GM12878 (cell line): ENCODE results near the gene CHMP2B. TPM values are rescaled to one million over a fixed set of nuclear protein-coding genes. Genes with fewer than 3 reads are reported as not detected.

Experiments used
- ATAC-seq: fragments of 200-7000 bp; cut with Tn5 transposase; 3 replicates; pipeline ENCODE4 v1.9.1; 2020; ENCODE audit warnings: mild to moderate bottlenecking, moderate library complexity
- BruUV-seq: library from RNA; stranded (reverse); fragments of 400-500 nt; replicated peaks from 2 replicates; lab custom pipeline; 2021; lab: Mats Ljungman, UMichigan
- CTCF ChIA-PET: fragments of 300-600 bp; sonication (Branson Sonifier 250); formaldehyde crosslinking; extraction: SDS; loops from one replicate; lab custom pipeline; 2021; ENCODE audit warnings: inconsistent platforms; lab: Yijun Ruan, JAX
- POLR2A ChIA-PET: fragments of 350-600 bp; formaldehyde crosslinking; extraction: SDS; loops from one replicate; lab custom pipeline; 2021; ENCODE audit warnings: inconsistent platforms; lab: Charles Lee
- RAD21 ChIA-PET: fragments of 300-600 bp; sonication (Branson Sonifier 250); formaldehyde crosslinking; loops from one replicate; lab custom pipeline; 2023; ENCODE audit warnings: antibody characterized with exemption; ENCODE audit not compliant: unreplicated experiment; lab: Charles Lee
- SMC1A ChIA-PET: fragments of 300-600 bp; sonication (Branson Sonifier 250); formaldehyde crosslinking; loops from one replicate; lab custom pipeline; 2023; ENCODE audit not compliant: unreplicated experiment, uncharacterized antibody; lab: Charles Lee
- DNase-seq: peaks from one replicate; pipeline ENCODE4 v3.0.0-alpha.2; 2011; ENCODE audit warnings: low read depth, low spot score
- FAIRE-seq: peaks from 3 replicates; lab custom pipeline; 2011; peaks lifted over from hg19 to GRCh38; lab: Jason Lieb, UNC
- H2AFZ ChIP-seq: 2 replicates; pipeline ENCODE4 v1.6.0; 2011; ENCODE audit warnings: low read depth, low read length, control low read depth; ENCODE audit not compliant: control insufficient read depth
- H3K27ac ChIP-seq: 2 replicates; pipeline ENCODE4 v1.5.1; 2011; ENCODE audit warnings: control low read depth; ENCODE audit not compliant: control insufficient read depth, insufficient read depth
- H3K27me3 ChIP-seq, 2 experiments: replicated peaks in 1 of 2; 2 replicates each; pipeline versions ENCODE4 v1.6.0 to v1.6.1; 2011; ENCODE audit warnings: low read length in 1 of 2; ENCODE audit not compliant: control insufficient read depth in 2 of 2, insufficient read depth in 2 of 2
- H3K36me3 ChIP-seq, 2 experiments: 2 replicates each; pipeline ENCODE4 v1.5.1; 2011; ENCODE audit warnings: low read length in 1 of 2; ENCODE audit not compliant: control insufficient read depth in 2 of 2, insufficient read depth in 2 of 2
- H3K4me1 ChIP-seq: 2 replicates; pipeline ENCODE4 v1.6.1; 2011; ENCODE audit warnings: mild to moderate bottlenecking, low read length, moderate library complexity, mixed read lengths; ENCODE audit not compliant: control insufficient read depth, insufficient read depth
- H3K4me2 ChIP-seq: 2 replicates; pipeline ENCODE4 v1.6.0; 2011; ENCODE audit warnings: control low read depth; ENCODE audit not compliant: control insufficient read depth, insufficient read depth
- H3K4me3 ChIP-seq: fragments of 200-600 bp; sonication (generic); 2 replicates; pipeline ENCODE4 v1.5.1; 2016
- H3K79me2 ChIP-seq: 2 replicates; pipeline ENCODE4 v1.6.0; 2011; ENCODE audit warnings: low read length; ENCODE audit not compliant: control insufficient read depth, insufficient read depth
- H3K9ac ChIP-seq: 2 replicates; pipeline ENCODE4 v1.8.0; 2011; ENCODE audit warnings: low read length, control low read depth, mixed read lengths; ENCODE audit not compliant: control insufficient read depth, insufficient read depth
- H3K9me3 ChIP-seq: replicated peaks from 3 replicates; pipeline ENCODE4 v1.5.1; 2011; ENCODE audit warnings: mild to moderate bottlenecking, low read length; ENCODE audit not compliant: control insufficient read depth, insufficient read depth
- H4K20me1 ChIP-seq: 2 replicates; pipeline ENCODE4 v1.6.0; 2011; ENCODE audit not compliant: control insufficient read depth, insufficient read depth
- CEBPZ ChIP-seq: fragments of 150-350 bp; IDR thresholded peaks from 2 replicates; pipeline ENCODE4 v1.6.1; 2016; ENCODE audit warnings: low read depth, low read length
- CUX1 ChIP-seq: IDR thresholded peaks from 2 replicates; pipeline ENCODE4 v1.6.1; 2012; ENCODE audit warnings: improper control_type of control experiment, low read depth, low read length; ENCODE audit not compliant: insufficient replicate concordance
- EED ChIP-seq: sonication (generic); IDR thresholded peaks from 2 replicates; pipeline ENCODE4 v1.6.1; 2016; ENCODE audit warnings: antibody characterized with exemption, low read depth
- HCFC1 ChIP-seq: fragments of 150-350 bp; IDR thresholded peaks from 2 replicates; pipeline ENCODE4 v1.6.1; 2014; ENCODE audit warnings: low read length
- SMAD5 ChIP-seq: IDR thresholded peaks from 2 replicates; pipeline ENCODE4 v1.6.1; 2016; ENCODE audit warnings: antibody characterized with exemption, low read depth
- SREBF1 ChIP-seq: IDR thresholded peaks from 2 replicates; pipeline ENCODE4 v1.6.1; 2012; ENCODE audit warnings: mild to moderate bottlenecking, low read length
- SRF ChIP-seq, 2 experiments: IDR thresholded peaks; 2 replicates each; pipeline ENCODE4 v1.6.1; 2011; ENCODE audit warnings: low read depth in 2 of 2, low read length in 2 of 2, mild to moderate bottlenecking in 1 of 2, moderate library complexity in 1 of 2
- SUZ12 ChIP-seq: fragments of 200-600 bp; sonication (generic); IDR thresholded peaks from one replicate; pipeline ENCODE4 v1.6.1; 2018; ENCODE audit warnings: antibody characterized with exemption, mild to moderate bottlenecking; ENCODE audit not compliant: unreplicated experiment
- ZNF622 ChIP-seq: fragments of 450-650 bp; IDR thresholded peaks from 2 replicates; pipeline ENCODE4 v1.6.1; 2017; ENCODE audit warnings: mild to moderate bottlenecking, inconsistent platforms
- ZNF687 ChIP-seq: fragments of 450-650 bp; IDR thresholded peaks from 2 replicates; pipeline ENCODE4 v1.6.1; 2017; ENCODE audit warnings: mild to moderate bottlenecking, moderate library complexity
- in situ Hi-C: fragments of 300-500 bp; cut with MboI; formaldehyde crosslinking; loops from 9 replicates; pipeline ENCODE4 v1.14.3; 2018; ENCODE audit warnings: mixed read lengths
- intact Hi-C: fragments of 100-400 bp; cut with micrococcal nuclease; formaldehyde crosslinking; loops from one replicate; pipeline ENCODE4 v1.14.2; 2022; ENCODE audit not compliant: unreplicated experiment
- polyA plus RNA-seq, 11 experiments: library from polyadenylated mRNA; depleted of rRNA in 4 of 11; unstranded in 6 of 11; stranded (reverse) in 5 of 11; fragments of >200 nt; fragmentation: Nextera tagmentation in 4 of 11; fragmentation: Illumina TruSeq in 1 of 11; extraction: Ambion mirVana in 4 of 11; extraction: Trizol in 1 of 11; gene quantifications; 1 replicate in 1 of 11; 2 replicates in 10 of 11; pipeline versions ENCODE4 v1.2.1 to v1.2.3, GENCODE V29; 2011 to 2016; ENCODE audit warnings: inconsistent platforms in 2 of 11, missing spikeins in 2 of 11, low read depth in 1 of 11
- total RNA-seq, 4 experiments: library from RNA; depleted of rRNA in 3 of 4; stranded (reverse); fragments of >200 nt in 3 of 4; fragmentation: Illumina TruSeq in 1 of 4; extraction: Trizol in 1 of 4; gene quantifications; 2 replicates each; pipeline versions ENCODE4 v1.2.1 to v1.2.3, GENCODE V29; 2013 to 2021

CHMP2B gene
- total and polyA plus RNA-seq, 10 of the 15 experiments (the other 5 are each of a cell fraction or from before 2014, with no cell fraction given), result 14.9 to 54.8 (median 24.6) TPM

GRCh38 chr3:87181551-87181950 lies 45.6 kb upstream of the CHMP2B start:
- H3K27ac ChIP-seq, result no peak overlapping the region
- ATAC-seq (no peak), DNase-seq (no peak), FAIRE-seq (no peak)
- no peak overlapping the region for H3K4me3 ChIP-seq
- H3K79me2 ChIP-seq, result no peaks in the 10 kb centered on the region
- H3K9ac ChIP-seq, result no peak overlapping the region
- no peaks in the 10 kb centered on the region for H3K27me3 ChIP-seq
- ChIA-PET POLR2A (no interaction called here), SMC1A (no interaction called here), RAD21 (no interaction called here), CTCF (interaction anchor here (0.9 to 2.8 kb wide), 3 partner anchors 12 to 17 kb away, joined by 3 to 10 read pairs (median 3); no protein-coding TSS in a partner anchor)
- no peaks in the 10 kb centered on the region for H3K36me3 ChIP-seq
- no peaks in the 10 kb centered on the region for H3K9me3 ChIP-seq
- no peak overlapping the region for H2AFZ ChIP-seq
- intact Hi-C loops (no loop called here), in situ Hi-C loops (no loop called here)
- BruUV-seq, result no TSS peak
- no peaks in the 10 kb centered on the region for H4K20me1 ChIP-seq
- H3K4me1 ChIP-seq, result no peaks in the 10 kb centered on the region
- H3K4me2 ChIP-seq, result no peak overlapping the region
- TF ChIP-seq ZNF687, result no peak
- TF ChIP-seq SRF (IDR thresholded peaks at IDR 0.05; ENCODE audit: low read depth in 2 of 2, low read length in 2 of 2), result no peak
- TF ChIP-seq SMAD5, result no peak
- TF ChIP-seq EED, result no peak
- no peak for TF ChIP-seq SREBF1
- TF ChIP-seq CEBPZ, result no peak
- no peak for TF ChIP-seq HCFC1
- TF ChIP-seq SUZ12, result no peak
- no peak for TF ChIP-seq ZNF622
- TF ChIP-seq CUX1, result no peak
